HEK293T (cell line): ENCODE data around the gene C1orf174.

Source experiments
- BHLHE40 ChIP-seq: fragments of 450-650 bp; IDR thresholded peaks from 2 replicates; pipeline ENCODE4 v1.6.1; 2016; ENCODE audit warnings: mild to moderate bottlenecking, moderate library complexity, borderline replicate concordance
- FOXK2 ChIP-seq: fragments of 450-650 bp; IDR thresholded peaks from 2 replicates; pipeline ENCODE4 v1.6.1; 2016; ENCODE audit warnings: mild to moderate bottlenecking
- SUZ12 ChIP-seq: fragments of 450-650 bp; IDR thresholded peaks from 2 replicates; pipeline ENCODE4 v1.6.1; 2016; ENCODE audit warnings: mild to moderate bottlenecking
- TARDBP ChIP-seq: fragments of 450-650 bp; IDR thresholded peaks from 2 replicates; pipeline ENCODE4 v1.6.1; 2016

DNA sequence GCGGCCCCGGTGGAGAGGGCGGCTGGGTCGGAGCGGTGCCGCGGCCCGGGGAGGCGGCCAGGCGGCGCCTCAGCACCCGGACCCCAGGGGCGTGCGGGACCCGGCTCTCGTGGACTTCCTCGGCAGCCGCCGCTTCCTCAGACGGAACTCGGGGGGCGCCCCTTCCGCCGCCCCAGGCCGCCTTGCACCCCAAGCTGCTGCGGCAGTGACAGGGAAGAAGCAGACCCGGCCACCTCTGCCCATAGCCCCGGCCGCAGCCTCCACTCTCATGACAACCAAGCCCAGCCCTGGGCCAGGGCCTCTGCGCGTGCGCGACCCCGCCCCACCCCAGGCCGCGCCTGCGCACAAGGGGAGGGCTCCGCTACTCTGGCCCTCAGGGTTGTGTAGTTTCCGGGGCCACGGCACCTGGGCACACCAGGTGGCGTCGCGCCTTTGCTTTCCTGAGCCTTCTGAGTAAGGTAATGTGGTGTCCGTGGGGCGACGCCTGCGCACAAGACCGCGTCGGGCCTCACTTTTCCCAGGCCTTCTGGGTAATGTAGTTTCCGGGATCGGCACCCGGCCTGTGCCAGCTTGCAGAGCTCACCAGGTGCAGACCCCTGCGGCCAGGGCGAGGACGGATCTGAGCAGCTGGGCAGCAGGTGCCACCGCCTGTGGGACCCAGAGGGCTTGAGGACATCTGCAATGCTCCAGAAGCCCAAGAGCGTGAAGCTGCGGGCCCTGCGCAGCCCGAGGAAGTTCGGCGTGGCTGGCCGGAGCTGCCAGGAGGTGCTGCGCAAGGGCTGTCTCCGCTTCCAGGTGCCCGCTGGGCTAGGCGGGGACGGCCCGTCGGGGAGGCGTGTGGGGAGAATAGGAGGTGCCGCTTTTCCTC, 42.9 kb downstream of the C1orf174 start, which contains the start of the genes CEP104 and DFFB:
- no peak for TF ChIP-seq BHLHE40
- no peak for TF ChIP-seq TARDBP
- no peak for TF ChIP-seq FOXK2
- no peak for TF ChIP-seq SUZ12
